Right renal pelvis (tissue), 4 donors: ENCODE measurements around the gene APOM. TPM values are rescaled to one million over a fixed set of nuclear protein-coding genes. Genes with fewer than 3 reads are reported as not detected.

Experiments
- DNase-seq, 4 donors: peaks; one replicate each; pipeline ENCODE4 v3.0.0-alpha.2; 2013; ENCODE audit warnings: low read depth in 4 of 4, low spot score in 3 of 4, missing footprints in 1 of 4
- polyA plus RNA-seq, 4 donors: library from polyadenylated mRNA; unstranded; fragments of 120-200 nt; gene quantifications; one replicate each; pipeline ENCODE4 v1.2.1, GENCODE V29; 2013; ENCODE audit not compliant: insufficient read length in 4 of 4

APOM gene
- polyA plus RNA-seq, 4 donors: 91.2 to 139 (median 117) TPM

- no peak for DNase-seq
These were observed 20.7 kb downstream of the APOM start for GRCh38 chr6:31676322-31676903.

GRCh38 chr6:31676904-31677303, 21.2 kb downstream of the APOM start:
- no peak for DNase-seq

GRCh38 chr6:31677955-31678354, 22.3 kb downstream of the APOM start:
- no peak for DNase-seq

GRCh38 chr6:31680226-31681134, 24.8 kb downstream of the APOM start, which contains the start of gene LY6G5C:
LY6G5C (minus strand) TSS chr6:31681067; CDS start chr6:31680373, 694 bp downstream.
- DNase-seq: peak in 1 of 4 donors; percentile 77

- DNase-seq: no peak
These were observed 25.5 kb downstream of the APOM start for GRCh38 chr6:31681135-31681671.

GRCh38 chr6:31683591-31683990, 27.9 kb downstream of the APOM start:
- DNase-seq: no peak

GRCh38 chr6:31686483-31686882, 30.8 kb downstream of the APOM start:
- no peak for DNase-seq

GRCh38 chr6:31687321-31687720, 31.6 kb downstream of the APOM start:
- no peak for DNase-seq

GRCh38 chr6:31687860-31688693, 32.4 kb downstream of the APOM start:
- DNase-seq: no peak

GRCh38 chr6:31689249-31690110, 33.8 kb downstream of the APOM start:
- DNase-seq: no peak

- DNase-seq: no peak
These were observed 34.8 kb downstream of the APOM start for GRCh38 chr6:31690231-31691077.

GRCh38 chr6:31691078-31691463, 35.4 kb downstream of the APOM start:
- no peak for DNase-seq

GRCh38 chr6:31691564-31692108, 35.9 kb downstream of the APOM start:
- no peak for DNase-seq

GRCh38 chr6:31692353-31692752, 36.7 kb downstream of the APOM start:
- no peak for DNase-seq

- DNase-seq: no peak
These were observed 37.2 kb downstream of the APOM start for GRCh38 chr6:31692886-31693285.

GRCh38 chr6:31693535-31693934, 37.8 kb downstream of the APOM start:
- DNase-seq: no peak

GRCh38 chr6:31697555-31697954, 41.9 kb downstream of the APOM start:
- DNase-seq: no peak

- no peak for DNase-seq
These were observed 45.2 kb downstream of the APOM start for GRCh38 chr6:31700740-31701401.
